Panc1 (cell line): ENCODE measurements around the gene PRDX2. TPM values are rescaled to one million over a fixed set of nuclear protein-coding genes. Genes with fewer than 3 reads are reported as not detected.

Source experiments
- ATAC-seq: fragments of 200-7000 bp; cut with Tn5 transposase; 2 replicates; pipeline ENCODE4 v1.9.1; 2020; ENCODE audit warnings: mild to moderate bottlenecking, moderate library complexity
- BruUV-seq: library from RNA; stranded (reverse); fragments of 400-500 nt; replicated peaks from 2 replicates; lab custom pipeline; 2021; lab: Mats Ljungman, UMichigan
- CTCF ChIA-PET: fragments of 300-600 bp; sonication (Branson Sonifier 250); formaldehyde crosslinking; loops from one replicate; lab custom pipeline; 2022; ENCODE audit warnings: antibody characterized with exemption; lab: Charles Lee
- POLR2A ChIA-PET: fragments of 300-600 bp; sonication (Branson Sonifier 250); formaldehyde crosslinking; loops from one replicate; lab custom pipeline; 2022; ENCODE audit warnings: antibody characterized with exemption; lab: Charles Lee
- DNase-seq: peaks from one replicate; pipeline ENCODE4 v3.0.0-alpha.2; 2010; ENCODE audit warnings: low read depth, low spot score
- H3K27ac ChIP-seq: 2 replicates; pipeline ENCODE4 v1.5.1; 2011; ENCODE audit warnings: mild to moderate bottlenecking, low read length, inconsistent platforms
- H3K27me3 ChIP-seq: fragments of 200-500 bp; sonication (Bioruptor generic); 2 replicates; pipeline ENCODE4 v1.6.0; 2014; ENCODE audit warnings: low read length, inconsistent platforms; ENCODE audit not compliant: control insufficient read depth, insufficient read depth
- H3K36me3 ChIP-seq: fragments of 200-500 bp; sonication (Bioruptor generic); 2 replicates; pipeline ENCODE4 v1.5.1; 2014; ENCODE audit warnings: inconsistent platforms, mild to moderate bottlenecking, low read length, moderate library complexity; ENCODE audit not compliant: control insufficient read depth, insufficient read depth
- H3K4me1 ChIP-seq: 2 replicates; pipeline ENCODE4 v1.5.1; 2011; ENCODE audit warnings: inconsistent platforms, mild to moderate bottlenecking, low read length, moderate library complexity; ENCODE audit not compliant: control insufficient read depth, insufficient read depth
- H3K4me3 ChIP-seq, 2 experiments: 2 replicates each; pipeline ENCODE4 v1.5.1; 2011 to 2012; ENCODE audit warnings: low read depth in 2 of 2, low read length in 2 of 2, mild to moderate bottlenecking in 2 of 2, inconsistent platforms in 1 of 2, moderate library complexity in 1 of 2
- H3K9me3 ChIP-seq: fragments of 200-500 bp; sonication (Bioruptor generic); 2 replicates; pipeline ENCODE4 v1.5.1; 2014; ENCODE audit warnings: low read depth, mild to moderate bottlenecking, inconsistent platforms, low read length, moderate library complexity; ENCODE audit not compliant: control insufficient read depth, insufficient read depth
- POLR2AphosphoS5 ChIP-seq: IDR thresholded peaks from 2 replicates; pipeline ENCODE4 v1.6.1; 2012; ENCODE audit warnings: mild to moderate bottlenecking, low read depth, low read length, moderate library complexity
- REST ChIP-seq, 2 experiments: IDR thresholded peaks; 2 replicates each; pipeline ENCODE4 v1.6.1; 2011 to 2012; ENCODE audit warnings: low read depth in 2 of 2, control low read depth in 1 of 2, low read length in 1 of 2, mild to moderate bottlenecking in 1 of 2, moderate library complexity in 1 of 2; ENCODE audit not compliant: insufficient read depth in 1 of 2
- SIN3A ChIP-seq: IDR thresholded peaks from 2 replicates; pipeline ENCODE4 v1.6.1; 2012; ENCODE audit warnings: low read depth, mild to moderate bottlenecking, low read length, moderate library complexity, borderline replicate concordance; ENCODE audit not compliant: insufficient read depth
- TCF7L2 ChIP-seq: IDR thresholded peaks from 2 replicates; pipeline ENCODE4 v1.6.1; 2011; ENCODE audit warnings: mild to moderate bottlenecking, low read depth, low read length, inconsistent platforms
- in situ Hi-C: cut with HindIII; loops from 2 replicates; pipeline ENCODE4 v1.10.0; 2016; ENCODE audit warnings: low sequenced_read_pairs, low pct_unique_long_range_greater_than_20kb
- intact Hi-C: fragments of 100-400 bp; cut with micrococcal nuclease; formaldehyde crosslinking; loops from one replicate; pipeline ENCODE4 v1.10.0; 2022; ENCODE audit not compliant: unreplicated experiment
- total RNA-seq: library from RNA; stranded (reverse); gene quantifications from one replicate; pipeline ENCODE4 v1.2.1, GENCODE V29; 2021; ENCODE audit not compliant: unreplicated experiment
- TF ChIP-seq, protein P1 (sequence below): fragments of 450-650 bp; IDR thresholded peaks from 2 replicates; pipeline ENCODE4 v1.5.1; 2017; ENCODE audit warnings: mild to moderate bottlenecking

PRDX2 gene
- total RNA-seq, 1 experiment from 2014 or later, result 61.0 TPM

DNA sequence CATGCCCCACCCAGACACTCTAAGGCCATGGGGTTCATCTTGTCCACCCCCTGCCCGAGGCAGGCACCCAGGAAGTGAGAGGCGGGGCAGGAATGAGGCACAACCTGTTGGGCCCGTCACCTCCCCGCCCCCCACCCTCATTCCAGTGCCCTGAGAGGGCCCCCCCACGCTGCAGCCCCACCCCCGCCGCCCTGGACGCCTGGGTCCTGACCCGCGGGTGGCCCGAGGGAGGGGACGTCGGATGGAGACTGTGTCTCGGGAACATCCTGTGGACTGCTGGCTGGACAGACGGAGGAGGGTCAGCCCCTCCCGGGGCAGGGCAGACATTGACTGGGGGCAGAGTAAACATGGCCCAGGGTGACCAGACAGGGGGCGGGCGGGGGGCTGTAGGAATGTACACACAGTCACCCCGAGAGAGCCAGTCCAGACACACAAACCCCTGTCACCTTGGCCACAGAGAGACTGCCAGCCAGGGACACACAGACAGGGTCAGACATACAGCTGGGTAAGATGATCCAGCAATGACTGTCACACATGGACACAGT is 17.7 kb downstream of the PRDX2 start:
- DNase-seq (no peak), ATAC-seq (no peak)
- H3K4me1 ChIP-seq, result peaks cover 56% of the 10 kb centered on the region
- H3K36me3 ChIP-seq, result no peaks in the 10 kb centered on the region
- no peak overlapping the region for H3K4me3 ChIP-seq
- TF ChIP-seq REST (IDR thresholded peaks at IDR 0.05; ENCODE audit: insufficient read depth in 1 of 2, low read depth in 2 of 2, low read length in 1 of 2), result no peak
- TF ChIP-seq, protein P1, sequence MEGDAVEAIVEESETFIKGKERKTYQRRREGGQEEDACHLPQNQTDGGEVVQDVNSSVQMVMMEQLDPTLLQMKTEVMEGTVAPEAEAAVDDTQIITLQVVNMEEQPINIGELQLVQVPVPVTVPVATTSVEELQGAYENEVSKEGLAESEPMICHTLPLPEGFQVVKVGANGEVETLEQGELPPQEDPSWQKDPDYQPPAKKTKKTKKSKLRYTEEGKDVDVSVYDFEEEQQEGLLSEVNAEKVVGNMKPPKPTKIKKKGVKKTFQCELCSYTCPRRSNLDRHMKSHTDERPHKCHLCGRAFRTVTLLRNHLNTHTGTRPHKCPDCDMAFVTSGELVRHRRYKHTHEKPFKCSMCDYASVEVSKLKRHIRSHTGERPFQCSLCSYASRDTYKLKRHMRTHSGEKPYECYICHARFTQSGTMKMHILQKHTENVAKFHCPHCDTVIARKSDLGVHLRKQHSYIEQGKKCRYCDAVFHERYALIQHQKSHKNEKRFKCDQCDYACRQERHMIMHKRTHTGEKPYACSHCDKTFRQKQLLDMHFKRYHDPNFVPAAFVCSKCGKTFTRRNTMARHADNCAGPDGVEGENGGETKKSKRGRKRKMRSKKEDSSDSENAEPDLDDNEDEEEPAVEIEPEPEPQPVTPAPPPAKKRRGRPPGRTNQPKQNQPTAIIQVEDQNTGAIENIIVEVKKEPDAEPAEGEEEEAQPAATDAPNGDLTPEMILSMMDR, result no peak
- TF ChIP-seq TCF7L2, result no peak
- no peak for TF ChIP-seq SIN3A
- no peak for TF ChIP-seq POLR2AphosphoS5
- intact Hi-C loops (no loop called here), in situ Hi-C loops (no loop called here)
- H3K9me3 ChIP-seq, result no peaks in the 10 kb centered on the region
- H3K27me3 ChIP-seq, result no peaks in the 10 kb centered on the region
- CTCF ChIA-PET, result no interaction called here
- no TSS peak for BruUV-seq
- POLR2A ChIA-PET, result interaction anchor here (0.6 kb wide), 1 partner anchor 8 kb away, joined by 4 read pairs; no protein-coding TSS in a partner anchor
- peak overlapping the region; percentile 79 for H3K27ac ChIP-seq

- no TSS peak for BruUV-seq
- in situ Hi-C loops (no loop called here), intact Hi-C loops (no loop called here)
- ATAC-seq (no peak), DNase-seq (no peak)
- Histone ChIP-seq H3K4me3 (peak overlapping the region; percentile 45 to 47; a peak in 2 of 4 replicates), H3K27me3 (no peaks in the 10 kb centered on the region), H3K27ac (peak overlapping the region; percentile 79), H3K4me1 (peaks cover 58% of the 10 kb centered on the region), H3K9me3 (no peaks in the 10 kb centered on the region), H3K36me3 (no peaks in the 10 kb centered on the region)
- CTCF ChIA-PET, result no interaction called here
- TF ChIP-seq SIN3A, result no peak
- TF ChIP-seq TCF7L2, result no peak
- TF ChIP-seq REST (IDR thresholded peaks at IDR 0.05; ENCODE audit: insufficient read depth in 1 of 2, low read depth in 2 of 2, low read length in 1 of 2), result no peak
- no peak for TF ChIP-seq POLR2AphosphoS5
- TF ChIP-seq, protein P1, result no peak
- POLR2A ChIA-PET, result interaction anchor here (0.5 to 0.6 kb wide), 2 partner anchors 8 kb away, joined by 3 to 4 read pairs; partner anchors contain the start of gene JUNB
These were observed 18.2 kb downstream of the PRDX2 start for GRCh38 chr19:12783291-12783848.
